Pons (tissue), 1 donor: ENCODE measurements around the gene MRPL58.
"Not testable (repeated sequence)": the region's sequence is repeated elsewhere in the genome, so short reads cannot be mapped to it uniquely, and the experiment has no call there.

Experiments
- DNase-seq: peaks from one replicate; pipeline ENCODE4 v3.0.0-alpha.2; 2016; ENCODE audit warnings: low spot score

Gene MRPL58

GRCh38 chr17:74987418-74987908, 25.0 kb upstream of the MRPL58 start, which contains the start of gene CDR2L:
CDR2L (plus strand) TSS chr17:74987632; CDS start chr17:74988044, 412 bp downstream.
- peak; percentile 97 for DNase-seq

- DNase-seq = peak; percentile 63
Measured at GRCh38 chr17:74987909-74988711, 24.4 kb upstream of the MRPL58 start.

- no peak for DNase-seq
Measured at GRCh38 chr17:74990581-74991105, 21.8 kb upstream of the MRPL58 start.

GRCh38 chr17:74992223-74992622, 20.2 kb upstream of the MRPL58 start:
- no peak for DNase-seq

- no peak for DNase-seq
Measured at GRCh38 chr17:74994440-74994839, 18.0 kb upstream of the MRPL58 start.

GRCh38 chr17:74995847-74996246, 16.6 kb upstream of the MRPL58 start:
- DNase-seq = no peak

- no peak for DNase-seq
Measured at GRCh38 chr17:74998783-74999182, 13.7 kb upstream of the MRPL58 start.

- no peak for DNase-seq
Measured at GRCh38 chr17:74999523-74999922, 12.9 kb upstream of the MRPL58 start.

GRCh38 chr17:75001915-75002843, 10.3 kb upstream of the MRPL58 start:
- no peak for DNase-seq

GRCh38 chr17:75003070-75003956, 9.2 kb upstream of the MRPL58 start:
- no peak for DNase-seq

- DNase-seq = no peak
Measured at GRCh38 chr17:75003957-75004355, 8.5 kb upstream of the MRPL58 start.

- DNase-seq = no peak
Measured at GRCh38 chr17:75004371-75004770, 8.1 kb upstream of the MRPL58 start.

- DNase-seq = no peak
Measured at GRCh38 chr17:75005291-75005690, 7.2 kb upstream of the MRPL58 start.

- DNase-seq = not testable (repeated sequence)
Measured at GRCh38 chr17:75006084-75006483, 6.4 kb upstream of the MRPL58 start.

GRCh38 chr17:75006653-75007052, 5.8 kb upstream of the MRPL58 start:
- no peak for DNase-seq

GRCh38 chr17:75008373-75008772, 4.1 kb upstream of the MRPL58 start:
- DNase-seq = no peak

GRCh38 chr17:75009139-75009724, 3.2 kb upstream of the MRPL58 start:
- no peak for DNase-seq

- DNase-seq = peak; percentile 34
Measured at GRCh38 chr17:75010683-75011400, 1.6 kb upstream of the MRPL58 start.

- peak; percentile 64 for DNase-seq
Measured at GRCh38 chr17:75011401-75012095, 922 bp upstream of the MRPL58 start.

GRCh38 chr17:75012096-75012345, 449 bp upstream of the MRPL58 start:
- no peak for DNase-seq
